Umbilical cord (tissue), 2 donors: ENCODE data around the gene SIM1. TPM values are rescaled to one million over a fixed set of nuclear protein-coding genes. Genes with fewer than 3 reads are reported as not detected.
"Not testable (repeated sequence)": the region's sequence is repeated elsewhere in the genome, so short reads cannot be mapped to it uniquely, and the experiment has no call there.

Experiments used
- DNase-seq: peaks from one replicate; pipeline ENCODE4 v3.0.0-alpha.2; 2015; ENCODE audit warnings: low spot score
- total RNA-seq: library from RNA; depleted of rRNA; stranded (reverse); fragments of >200 nt; gene quantifications from one replicate; pipeline ENCODE4 v1.2.3, GENCODE V29; 2014; ENCODE audit warnings: low replicate concordance; ENCODE audit not compliant: insufficient read depth

Gene SIM1
- total RNA-seq, 1 donor from 2014 or later = 6.5 TPM

DNA sequence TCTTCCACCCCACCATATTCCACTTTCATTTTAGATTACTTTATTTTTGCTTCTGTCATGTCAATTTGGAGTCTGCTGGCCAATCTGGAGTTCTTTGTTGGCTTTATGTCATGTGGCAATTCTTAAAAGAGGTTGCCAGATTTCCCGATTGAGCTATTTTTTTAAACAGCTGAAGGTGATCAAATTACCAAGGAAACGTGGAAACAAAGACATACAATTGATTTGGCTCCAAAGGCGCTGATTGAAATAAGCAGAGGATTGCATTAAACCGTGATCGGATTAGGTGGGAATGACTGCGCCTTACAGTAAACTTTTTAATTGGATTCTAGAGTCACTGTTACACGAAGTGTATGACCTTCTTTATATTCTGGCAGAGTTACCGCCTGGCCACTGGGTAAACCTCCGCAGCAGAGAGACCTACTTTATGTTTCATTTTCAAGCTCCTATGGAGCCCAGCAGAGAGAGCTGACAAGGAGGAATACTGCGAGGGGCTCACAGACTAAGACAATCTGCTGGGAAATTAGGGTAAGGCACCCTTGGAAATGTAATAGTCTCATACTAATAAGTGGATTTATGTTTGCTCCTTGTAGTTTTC is 37.9 kb downstream of the SIM1 start:
- DNase-seq = no peak

DNA sequence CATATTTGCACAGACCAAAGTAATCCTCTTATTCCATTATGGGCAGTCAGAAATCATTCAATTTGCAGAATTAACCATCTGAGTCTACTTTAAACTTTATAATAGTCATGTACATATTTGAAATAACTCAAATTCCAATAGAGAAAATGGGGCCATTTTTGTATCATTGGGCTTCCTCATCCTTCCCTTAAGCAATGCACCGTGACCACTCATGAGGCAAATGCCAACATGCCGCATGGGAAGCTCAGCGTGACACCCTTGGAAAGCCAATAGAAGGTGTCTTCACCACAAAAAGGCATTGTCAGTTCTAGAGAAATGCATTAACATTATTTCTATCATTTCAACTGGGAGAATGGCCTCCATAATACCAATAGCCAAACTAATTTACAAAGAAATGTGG is 38.5 kb downstream of the SIM1 start:
- DNase-seq = no peak

DNA sequence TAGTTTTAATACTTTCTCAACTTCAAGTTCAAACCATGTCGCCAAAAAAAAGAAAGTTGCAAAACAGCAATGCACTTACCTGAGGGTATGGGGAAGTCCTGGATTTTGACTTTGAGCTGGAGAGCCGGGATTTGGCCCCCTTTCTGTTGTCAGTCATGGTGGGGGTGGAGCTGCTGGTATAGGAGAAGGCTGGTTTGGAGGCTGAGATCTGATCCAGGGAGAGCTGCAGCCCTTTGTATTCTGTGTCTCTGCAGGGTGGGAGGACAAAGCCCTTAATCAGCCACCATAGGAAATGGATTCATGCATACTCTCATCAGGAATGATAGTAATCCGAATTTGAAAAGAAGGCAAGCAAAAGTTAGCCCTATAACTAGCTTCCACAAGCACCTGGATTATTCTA is 44.0 kb downstream of the SIM1 start:
- DNase-seq = no peak

DNA sequence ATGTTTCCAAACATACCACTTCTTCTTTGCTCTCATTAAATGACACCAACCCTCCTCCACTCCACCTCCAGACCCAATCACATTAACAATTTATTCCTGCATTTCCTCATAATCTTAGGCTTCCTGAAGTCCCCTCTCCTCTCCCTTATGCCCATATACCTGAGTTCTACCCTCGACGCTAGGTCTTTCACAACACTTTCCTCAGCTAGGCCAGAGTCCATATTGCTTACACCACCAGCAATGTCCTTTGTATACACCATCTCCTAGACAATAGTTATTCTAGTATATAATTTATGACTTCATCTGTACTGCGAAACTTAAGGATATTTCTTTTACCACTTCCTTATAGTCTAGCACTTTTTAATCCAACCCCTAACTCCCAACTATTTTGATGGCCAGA is 47.7 kb downstream of the SIM1 start:
- DNase-seq = no peak

DNA sequence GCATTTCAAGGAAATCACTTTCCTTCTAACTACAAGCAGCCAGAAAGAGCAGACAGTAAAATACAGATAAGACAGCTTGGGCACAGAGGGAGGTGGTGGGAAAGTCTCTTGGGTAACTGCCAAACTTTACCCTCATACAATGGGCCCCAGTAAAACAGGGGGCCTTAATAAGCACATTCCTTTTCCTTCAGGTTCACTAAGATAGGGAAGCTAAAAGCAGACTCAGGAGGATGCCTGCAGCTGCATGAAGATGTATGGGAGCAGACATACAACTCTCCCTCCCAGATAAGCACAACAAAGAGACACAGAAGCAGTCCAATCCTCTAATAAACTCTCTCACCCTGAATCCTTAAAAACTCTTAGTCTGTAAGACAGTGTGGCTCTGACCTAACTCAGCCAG is 49.0 kb downstream of the SIM1 start:
- DNase-seq = peak; percentile 22

DNA sequence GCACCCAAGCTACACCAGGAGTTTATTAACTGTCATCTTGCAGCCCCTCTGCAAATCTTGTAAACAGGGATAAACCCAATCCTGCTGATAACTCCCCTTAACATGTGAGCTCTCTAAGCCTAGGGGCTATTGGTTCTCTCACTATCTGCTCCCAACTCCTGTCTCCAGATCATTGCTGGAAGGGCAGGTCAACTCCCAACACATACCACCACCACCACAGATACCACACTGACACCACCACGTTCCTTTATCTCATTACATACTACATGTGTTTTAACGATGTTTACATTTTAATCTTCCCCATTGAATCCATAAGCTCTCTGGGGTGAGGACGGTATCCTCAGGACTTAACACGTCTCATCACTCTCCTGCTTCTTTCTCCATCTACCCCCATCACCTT is 51.8 kb downstream of the SIM1 start:
- no peak for DNase-seq

DNA sequence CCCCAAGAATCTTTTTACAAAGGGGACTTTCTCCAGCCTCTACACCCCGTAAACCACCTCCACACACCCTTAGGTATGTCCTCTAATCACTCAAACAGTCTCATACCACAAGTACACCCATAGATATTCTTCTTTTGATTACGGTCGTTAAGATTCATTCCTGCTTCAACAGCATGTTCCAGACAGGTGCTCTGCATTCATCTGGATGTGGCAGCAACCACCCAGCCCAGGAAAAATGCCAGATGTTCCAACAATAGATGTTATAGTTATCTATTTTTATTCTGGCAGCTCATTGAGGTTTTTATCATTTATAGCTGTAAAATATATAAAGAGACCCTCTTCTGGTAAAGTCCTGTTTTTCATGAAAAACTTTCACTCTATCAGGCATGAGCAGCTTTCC is 60.7 kb downstream of the SIM1 start:
- no peak for DNase-seq

DNA sequence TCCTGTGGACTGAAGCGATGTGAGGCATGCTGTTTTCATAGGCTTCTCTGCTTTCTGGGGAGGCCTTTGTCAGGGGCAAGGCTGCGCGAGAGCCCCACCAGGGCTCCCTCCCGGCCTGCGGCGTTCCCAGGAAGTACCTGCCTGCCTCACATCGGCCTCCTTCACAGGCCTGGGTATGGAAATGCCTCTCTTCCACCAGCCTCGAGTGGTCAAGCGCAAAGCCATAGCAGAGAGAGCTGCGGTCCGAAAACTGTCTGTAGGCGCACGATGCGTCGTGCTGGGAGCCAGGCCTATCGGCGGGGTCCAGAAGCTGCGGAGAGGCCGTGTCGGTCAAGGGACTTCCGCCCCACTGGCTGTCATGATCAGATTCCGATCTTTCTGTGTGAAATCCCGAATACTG is 71.2 kb downstream of the SIM1 start:
- DNase-seq = no peak

DNA sequence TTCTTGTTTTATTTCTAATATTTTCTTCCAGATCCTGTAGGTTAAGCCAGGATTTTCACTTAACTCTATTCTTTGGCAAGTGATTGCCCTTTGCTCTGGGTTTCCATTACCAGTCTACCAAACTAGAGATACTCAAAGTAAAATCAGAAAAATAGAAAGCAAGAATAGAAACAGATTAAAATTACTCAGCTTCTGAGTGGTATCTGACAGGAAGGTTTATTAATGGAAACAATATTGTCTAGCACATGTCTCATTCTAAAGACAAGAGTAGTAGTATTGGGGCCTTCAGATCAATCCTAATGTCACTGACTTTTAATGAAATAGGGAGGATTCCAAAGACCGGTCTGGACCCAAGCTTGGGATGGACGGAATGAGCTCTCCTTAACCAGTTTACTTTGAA is 72.3 kb downstream of the SIM1 start:
- no peak for DNase-seq

DNA sequence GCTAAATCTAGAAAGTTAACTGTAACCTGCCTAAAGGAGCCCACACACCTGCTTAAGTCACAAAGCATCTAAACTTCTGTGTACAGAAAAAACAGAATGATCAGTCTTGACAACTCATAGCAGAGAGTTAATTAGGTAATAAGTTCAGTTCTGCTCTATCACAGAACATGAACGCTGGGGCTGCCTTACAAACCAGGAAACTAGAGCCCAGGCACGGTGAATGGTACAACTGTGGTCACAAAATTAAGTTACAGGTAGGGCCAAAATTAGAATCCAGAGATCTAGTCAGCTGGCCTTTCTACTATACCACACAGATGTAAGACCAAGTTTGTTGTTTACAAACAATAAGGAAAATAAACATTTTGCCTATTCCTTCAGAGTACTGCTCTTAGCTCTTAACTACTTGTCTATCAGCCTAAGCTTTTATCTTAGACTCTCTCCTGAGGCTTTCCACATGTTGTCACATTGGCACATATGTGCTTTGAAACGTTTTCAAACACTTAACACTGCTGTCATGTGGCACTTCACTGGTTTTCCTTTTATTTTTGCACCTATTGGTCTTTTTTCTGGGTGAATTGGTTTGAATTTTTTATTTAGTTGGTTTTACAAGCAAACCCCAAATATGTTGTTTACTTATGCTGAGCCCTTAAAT is 75.7 kb downstream of the SIM1 start:
- no peak for DNase-seq

DNA sequence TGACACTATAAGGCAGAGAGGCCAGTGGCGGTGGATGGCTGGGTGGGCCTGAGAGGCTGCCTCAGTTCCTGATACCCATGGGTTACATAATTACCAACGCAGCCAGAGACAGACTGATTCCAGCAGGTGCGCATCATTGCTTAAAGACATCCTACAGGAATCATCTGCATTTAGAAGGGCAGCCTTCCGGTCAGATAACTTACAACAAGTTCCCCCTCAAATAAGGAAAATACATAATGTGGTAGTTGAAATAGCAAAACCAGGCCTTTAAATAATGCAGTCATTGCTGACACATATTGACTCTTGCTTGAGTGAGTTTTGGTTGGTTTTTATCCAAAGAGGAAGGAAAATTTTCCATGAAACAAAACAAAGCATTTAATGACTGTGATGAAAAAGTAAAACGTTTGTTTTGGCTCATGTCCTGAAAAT is 81.9 kb downstream of the SIM1 start:
- DNase-seq = peak; percentile 9

DNA sequence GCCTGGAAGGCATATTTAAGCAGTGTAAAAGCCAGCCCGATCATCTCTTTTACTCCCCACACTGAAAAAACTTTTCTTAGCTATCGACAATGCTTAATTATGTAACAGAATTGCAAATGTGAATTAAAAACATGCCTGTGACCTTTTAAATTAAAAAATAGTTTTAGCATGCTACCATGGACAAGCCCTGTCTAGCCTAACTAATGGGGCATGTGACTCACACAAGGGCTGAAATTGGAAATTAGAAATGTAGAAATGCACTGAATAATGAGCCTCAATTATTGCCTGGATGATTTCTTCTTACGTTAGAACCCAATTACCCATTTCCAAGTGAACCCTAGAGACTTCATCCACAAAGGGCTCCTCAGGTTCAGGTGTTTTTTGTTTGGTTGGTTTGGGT is 82.7 kb downstream of the SIM1 start:
- DNase-seq = no peak

DNA sequence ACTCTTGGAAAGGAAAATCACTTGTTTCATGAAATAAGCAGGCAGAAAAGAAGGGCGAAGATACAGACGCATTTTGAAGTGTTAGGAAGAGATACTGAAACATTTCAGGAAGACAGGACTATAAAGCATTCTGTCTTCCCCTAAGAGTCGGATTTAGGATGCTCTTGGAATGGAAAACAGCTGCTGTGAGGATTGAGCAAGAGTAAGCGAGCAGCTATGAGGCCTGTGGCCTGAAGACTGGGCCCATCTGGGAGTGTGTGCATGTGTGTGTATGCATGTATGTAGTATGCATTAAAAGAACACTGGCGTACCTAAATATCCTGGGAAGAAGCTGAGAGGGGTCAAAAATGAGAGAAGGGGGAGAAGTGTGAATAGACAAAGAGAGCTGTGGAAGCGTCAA is 83.6 kb downstream of the SIM1 start:
- peak; percentile 95 for DNase-seq

DNA sequence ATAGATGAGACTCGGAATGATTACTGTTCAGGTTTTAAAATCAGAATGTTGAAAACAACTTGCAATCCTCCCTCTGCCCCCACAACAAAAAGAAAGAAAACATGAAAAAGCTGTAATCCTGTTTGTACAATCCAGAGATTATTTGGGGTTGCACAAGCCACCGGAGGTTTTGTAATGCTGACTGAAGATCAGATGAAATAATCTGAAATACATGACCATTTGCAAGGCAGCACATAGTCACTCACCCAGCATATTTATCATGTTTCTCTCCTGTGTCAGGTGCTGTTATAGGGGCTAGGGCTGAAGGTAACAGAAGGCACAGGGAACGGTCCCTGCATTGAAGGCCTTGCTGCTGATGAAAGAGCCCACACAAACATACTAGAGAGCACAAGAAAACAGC is 85.3 kb downstream of the SIM1 start:
- no peak for DNase-seq

DNA sequence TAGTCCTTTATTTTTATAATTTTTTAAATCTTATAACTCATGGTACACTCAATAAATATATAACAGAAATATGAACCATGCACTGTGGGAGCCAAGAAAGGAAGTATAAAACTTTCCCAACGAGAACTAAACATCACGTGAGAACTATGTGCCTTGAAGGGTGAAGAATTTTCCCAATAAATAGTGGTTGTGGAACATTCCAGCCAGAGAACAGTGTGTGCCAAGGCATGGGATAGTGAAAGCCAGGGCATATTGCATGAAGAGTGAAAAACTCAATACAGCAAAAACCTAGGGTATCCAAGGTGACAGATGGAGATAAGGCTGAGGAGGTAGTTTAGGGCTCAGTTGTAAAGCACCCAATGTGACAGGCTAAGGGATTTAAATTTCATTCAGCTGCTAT is 86.1 kb downstream of the SIM1 start:
- DNase-seq = no peak

DNA sequence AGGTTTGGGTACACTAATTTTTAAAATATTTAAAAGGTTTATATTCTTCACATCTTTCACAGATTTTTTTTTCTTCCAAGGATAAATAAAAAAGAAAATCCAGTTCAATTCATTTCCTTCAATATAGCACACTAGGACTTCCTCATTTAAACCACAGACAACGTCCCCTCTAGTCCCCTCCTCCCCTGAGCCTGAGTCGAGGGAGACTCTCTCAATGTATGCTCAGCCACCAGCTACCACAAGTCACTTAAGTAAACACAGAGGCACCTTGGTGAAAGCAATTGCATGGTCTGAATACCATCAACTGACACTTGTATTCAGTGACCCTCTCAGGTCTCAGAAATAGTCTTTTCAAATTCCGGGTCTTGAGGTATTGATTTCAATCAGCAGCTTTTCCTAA is 88.6 kb downstream of the SIM1 start:
- DNase-seq = no peak

DNA sequence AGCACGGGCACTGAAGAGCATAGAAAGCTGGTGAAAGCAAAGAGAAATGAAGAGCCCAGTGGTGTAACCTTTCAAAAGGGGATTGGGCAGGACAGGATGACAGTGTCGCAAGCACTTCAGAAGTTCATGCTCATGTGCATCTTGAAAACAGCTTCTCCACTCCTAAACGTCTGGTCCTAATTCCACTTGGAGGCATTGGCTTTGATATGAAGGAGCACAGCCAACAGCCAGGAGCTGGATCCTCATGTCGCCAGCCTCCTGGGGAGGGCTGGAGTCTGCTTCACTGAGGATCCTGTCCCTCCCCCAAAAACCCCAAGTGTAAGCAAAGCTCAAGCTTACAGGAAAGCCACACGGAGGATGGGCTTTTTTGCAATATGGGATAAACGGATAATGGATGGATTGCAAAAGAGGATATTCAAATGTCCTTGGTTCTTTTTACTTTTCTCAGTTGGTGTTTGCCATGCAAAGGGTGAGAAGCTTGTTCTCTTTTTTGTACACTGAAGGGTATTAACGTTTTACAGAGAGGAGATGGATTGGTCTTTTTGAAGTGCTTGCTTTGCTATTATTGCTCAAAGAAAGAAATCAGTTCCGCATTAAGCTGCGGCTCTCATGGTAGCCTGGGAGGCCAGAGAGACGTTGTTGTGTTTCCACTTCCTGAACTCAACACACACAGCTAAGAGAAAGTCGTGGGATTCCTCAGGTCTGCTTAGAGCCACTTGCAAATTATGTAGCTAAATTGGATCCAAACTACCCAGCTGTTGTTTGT is 92.2 kb downstream of the SIM1 start:
- DNase-seq = no peak

DNA sequence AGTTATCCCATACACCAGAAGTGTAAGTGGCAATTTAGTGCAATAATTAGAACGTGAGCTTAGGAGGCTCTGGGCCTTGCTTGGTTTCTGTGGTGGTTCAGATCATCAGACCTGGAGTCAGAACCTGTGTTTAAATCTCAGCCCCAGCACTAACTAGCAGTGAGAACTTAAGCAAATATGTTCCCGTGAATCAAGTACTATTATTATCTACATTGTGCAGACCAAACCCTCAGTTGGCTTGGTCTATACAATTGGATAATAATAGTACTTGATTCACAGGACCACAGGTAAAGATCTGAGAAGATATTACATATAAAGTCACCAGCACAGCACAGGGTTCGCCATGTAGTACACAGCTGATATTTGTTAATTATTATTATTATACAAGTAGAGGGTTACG is 93.1 kb downstream of the SIM1 start:
- no peak for DNase-seq

DNA sequence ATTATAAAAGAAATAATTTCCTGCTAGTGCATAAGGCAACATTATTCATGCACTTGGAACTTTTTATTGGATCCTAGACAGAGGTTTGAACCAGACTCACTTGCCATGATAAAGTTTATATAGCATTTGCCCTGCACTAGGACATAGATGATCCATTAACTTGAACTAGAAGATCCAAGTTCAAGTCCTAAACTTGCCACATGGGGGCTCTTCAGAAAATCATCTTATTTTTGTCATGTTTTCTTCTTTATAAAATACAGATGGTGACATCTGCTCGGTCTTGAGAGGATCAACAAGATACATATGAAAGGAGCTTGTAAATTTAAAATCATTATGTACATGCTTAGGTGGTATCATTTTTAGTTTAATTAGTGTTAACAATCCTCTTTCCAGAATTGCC is 94.5 kb downstream of the SIM1 start:
- DNase-seq = no peak

DNA sequence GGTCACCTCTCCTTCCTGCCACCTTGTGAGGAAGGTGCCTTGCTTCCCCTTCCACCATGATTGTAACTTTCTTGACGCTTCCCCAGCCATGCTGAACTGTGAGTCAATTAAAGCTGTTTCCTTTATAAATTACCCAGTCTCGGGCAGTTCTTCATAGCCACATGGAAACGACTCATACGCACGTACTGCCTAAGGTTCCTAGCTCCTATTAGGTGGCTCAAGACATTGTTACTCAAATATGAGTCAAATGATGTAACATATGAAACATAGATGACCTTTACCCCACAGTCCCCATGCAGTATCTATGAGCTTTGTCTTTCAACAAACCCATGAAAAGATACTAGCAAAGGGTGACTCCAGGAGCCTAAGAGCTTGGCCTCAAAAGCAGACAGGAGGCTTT is 98.3 kb downstream of the SIM1 start:
- no peak for DNase-seq

DNA sequence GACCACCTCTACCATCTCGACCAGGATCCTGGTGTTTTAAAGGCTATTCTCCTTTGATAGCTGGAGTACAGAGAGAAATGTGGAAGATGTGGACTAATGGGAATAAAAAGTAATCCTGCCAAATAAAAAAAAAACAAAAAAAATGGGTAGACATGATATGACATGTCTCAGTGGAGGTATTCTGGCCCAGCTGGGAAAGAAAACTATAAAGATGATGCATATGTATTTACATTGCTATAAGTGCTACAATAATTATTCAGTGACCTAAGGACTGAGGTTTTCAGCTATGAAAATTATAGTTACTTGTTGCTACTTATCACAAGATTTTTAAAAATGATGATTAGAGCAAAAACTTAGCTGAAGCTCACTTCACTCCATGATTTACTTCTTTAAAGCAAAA is 101.1 kb downstream of the SIM1 start:
- DNase-seq = no peak

DNA sequence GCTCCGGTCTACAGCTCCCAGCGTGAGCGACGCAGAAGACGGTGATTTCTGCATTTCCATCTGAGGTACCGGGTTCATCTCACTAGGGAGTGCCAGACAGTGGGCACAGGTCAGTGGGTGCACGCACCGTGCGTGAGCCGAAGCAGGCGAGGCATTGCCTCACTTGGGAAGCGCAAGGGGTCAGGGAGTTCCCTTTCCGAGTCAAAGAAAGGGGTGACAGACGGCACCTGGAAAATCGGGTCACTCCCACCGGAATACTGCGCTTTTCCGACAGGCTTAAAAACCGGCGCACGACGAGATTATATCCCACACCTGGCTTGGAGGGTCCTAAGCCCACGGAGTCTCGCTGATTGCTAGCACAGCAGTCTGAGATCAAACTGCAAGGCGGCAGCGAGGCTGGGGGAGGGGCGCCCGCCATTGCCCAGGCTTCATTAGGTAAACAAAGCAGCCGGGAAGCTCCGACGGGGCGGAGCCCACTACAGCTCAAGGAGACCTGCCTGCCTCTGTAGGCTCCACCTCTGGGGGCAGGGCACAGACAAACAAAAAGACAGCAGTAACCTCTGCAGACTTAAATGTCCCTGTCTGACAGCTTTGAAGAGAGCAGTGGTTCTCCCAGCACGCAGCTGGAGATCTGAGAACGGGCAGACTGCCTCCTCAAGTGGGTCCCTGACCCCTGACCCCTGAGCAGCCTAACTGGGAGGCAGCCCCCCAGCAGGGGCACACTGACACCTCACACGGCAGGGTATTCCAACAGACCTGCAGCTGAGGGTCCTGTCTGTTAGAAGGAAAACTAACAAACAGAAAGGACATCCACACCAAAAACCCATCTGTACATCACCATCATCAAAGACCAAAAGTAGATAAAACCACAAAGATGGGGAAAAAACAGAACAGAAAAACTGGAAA is 109.7 kb downstream of the SIM1 start:
- DNase-seq = not testable (repeated sequence)
